ENCODE results near the gene CHST13.
"Not testable (repeated sequence)": the region's sequence is repeated elsewhere in the genome, so short reads cannot be mapped to it uniquely, and the experiment has no call there.

Gene CHST13

GRCh38 chr3:126581569-126581968 is 57.6 kb downstream of the CHST13 start:
- no peak overlapping the region for H3K27ac Mint-ChIP-seq
- peaks cover 5% of the 10 kb centered on the region for H3K9me3 Mint-ChIP-seq
- no peaks in the 10 kb centered on the region for H3K4me1 Mint-ChIP-seq
- no peak overlapping the region for H3K4me3 Mint-ChIP-seq
- no peak for ATAC-seq
- H3K27me3 Mint-ChIP-seq: peaks cover 41% of the 10 kb centered on the region
- no peaks in the 10 kb centered on the region for H3K36me3 Mint-ChIP-seq

GRCh38 chr3:126582311-126582710 is 58.4 kb downstream of the CHST13 start:
- H3K4me3 Mint-ChIP-seq: no peak overlapping the region

DNA sequence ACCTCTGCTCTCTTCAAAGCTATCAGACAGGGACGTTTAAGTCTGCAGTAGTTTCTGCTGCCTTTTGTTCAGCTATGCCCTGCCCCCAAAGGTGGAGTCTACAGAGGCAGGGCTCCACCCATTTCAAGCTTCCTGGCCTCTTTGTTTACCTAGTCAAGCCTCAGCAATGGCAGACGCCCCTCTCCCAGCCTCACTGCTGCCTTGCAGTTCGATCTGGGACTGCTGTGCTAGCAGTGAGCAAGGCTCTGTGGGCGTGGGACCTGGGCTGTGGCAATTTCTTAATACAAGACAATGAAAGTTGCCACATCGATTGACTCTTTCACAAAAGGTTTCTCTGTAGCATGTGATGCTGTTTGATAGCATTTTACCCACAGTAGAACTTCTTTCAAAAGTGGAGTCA is 67.6 kb downstream of the CHST13 start:
- not testable (repeated sequence) for ATAC-seq, H3K27ac Mint-ChIP-seq, H3K9me3 Mint-ChIP-seq, H3K4me3 Mint-ChIP-seq, H3K36me3 Mint-ChIP-seq, H3K4me1 Mint-ChIP-seq
- H3K27me3 Mint-ChIP-seq: peaks cover 43% of the 10 kb centered on the region

More at GRCh38 chr3:126582311-126582710, 58.4 kb downstream of the CHST13 start:
- Mint-ChIP-seq H3K27ac (no peak overlapping the region), H3K27me3 (peaks cover 35% of the 10 kb centered on the region), H3K4me1 (no peaks in the 10 kb centered on the region), H3K9me3 (peaks cover 5% of the 10 kb centered on the region), H3K36me3 (no peaks in the 10 kb centered on the region)
- no peak for ATAC-seq

All from stimulated activated memory B cell treated with anti-CD40 and anti-IgM and Interleukin-4, amounts not matched to agents 10 μg/mL and 1 μg/mL and 100 μg/mL, for 72 hours (primary cell).